ENCODE measurements around the gene RIPK4. TPM values are rescaled to one million over a fixed set of nuclear protein-coding genes. Genes with fewer than 3 reads are reported as not detected.

The RIPK4 gene
- total and polyA plus RNA-seq, 4 donors = 4.7 to 22.6 (median 8.5) TPM

DNA sequence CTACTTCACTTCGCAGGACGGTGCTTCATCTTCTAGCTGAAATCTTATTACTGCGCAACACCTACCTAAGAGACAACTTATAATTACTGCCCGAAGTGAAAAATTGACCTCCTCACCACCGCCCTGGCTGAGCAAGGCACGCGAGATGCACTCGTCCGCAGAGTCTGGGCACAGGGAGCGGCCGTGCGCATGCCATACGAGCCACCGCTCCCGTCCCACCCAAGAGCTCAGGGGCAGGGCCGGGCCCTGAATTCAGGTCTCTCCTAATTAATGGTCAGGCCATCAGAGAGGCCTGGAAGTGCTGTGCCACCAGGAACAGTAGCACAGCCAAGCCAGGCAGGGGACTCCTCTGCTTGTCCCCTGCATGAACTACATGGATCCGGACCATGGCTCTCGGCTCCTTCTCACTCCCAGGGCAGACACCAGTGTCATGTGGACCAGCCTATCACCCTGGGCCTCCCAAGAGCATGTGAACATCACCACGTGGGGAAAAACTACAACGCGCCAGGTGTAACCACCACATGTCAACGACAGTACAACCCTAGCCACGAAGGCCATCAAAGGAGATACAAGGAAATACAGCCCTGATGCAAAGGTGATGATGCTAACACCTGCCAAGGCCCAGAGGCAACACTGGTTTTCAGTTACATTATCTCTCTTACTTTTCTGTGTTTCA, 11.5 kb downstream of the RIPK4 start:
- TF ChIP-seq, protein P1, sequence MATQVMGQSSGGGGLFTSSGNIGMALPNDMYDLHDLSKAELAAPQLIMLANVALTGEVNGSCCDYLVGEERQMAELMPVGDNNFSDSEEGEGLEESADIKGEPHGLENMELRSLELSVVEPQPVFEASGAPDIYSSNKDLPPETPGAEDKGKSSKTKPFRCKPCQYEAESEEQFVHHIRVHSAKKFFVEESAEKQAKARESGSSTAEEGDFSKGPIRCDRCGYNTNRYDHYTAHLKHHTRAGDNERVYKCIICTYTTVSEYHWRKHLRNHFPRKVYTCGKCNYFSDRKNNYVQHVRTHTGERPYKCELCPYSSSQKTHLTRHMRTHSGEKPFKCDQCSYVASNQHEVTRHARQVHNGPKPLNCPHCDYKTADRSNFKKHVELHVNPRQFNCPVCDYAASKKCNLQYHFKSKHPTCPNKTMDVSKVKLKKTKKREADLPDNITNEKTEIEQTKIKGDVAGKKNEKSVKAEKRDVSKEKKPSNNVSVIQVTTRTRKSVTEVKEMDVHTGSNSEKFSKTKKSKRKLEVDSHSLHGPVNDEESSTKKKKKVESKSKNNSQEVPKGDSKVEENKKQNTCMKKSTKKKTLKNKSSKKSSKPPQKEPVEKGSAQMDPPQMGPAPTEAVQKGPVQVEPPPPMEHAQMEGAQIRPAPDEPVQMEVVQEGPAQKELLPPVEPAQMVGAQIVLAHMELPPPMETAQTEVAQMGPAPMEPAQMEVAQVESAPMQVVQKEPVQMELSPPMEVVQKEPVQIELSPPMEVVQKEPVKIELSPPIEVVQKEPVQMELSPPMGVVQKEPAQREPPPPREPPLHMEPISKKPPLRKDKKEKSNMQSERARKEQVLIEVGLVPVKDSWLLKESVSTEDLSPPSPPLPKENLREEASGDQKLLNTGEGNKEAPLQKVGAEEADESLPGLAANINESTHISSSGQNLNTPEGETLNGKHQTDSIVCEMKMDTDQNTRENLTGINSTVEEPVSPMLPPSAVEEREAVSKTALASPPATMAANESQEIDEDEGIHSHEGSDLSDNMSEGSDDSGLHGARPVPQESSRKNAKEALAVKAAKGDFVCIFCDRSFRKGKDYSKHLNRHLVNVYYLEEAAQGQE (IDR thresholded peaks at IDR 0.05) = no peak
- TF ChIP-seq HNF4G (IDR thresholded peaks at IDR 0.05) (no peak), NR2F2 (IDR thresholded peaks at IDR 0.05) (no peak), ATF3 (IDR thresholded peaks at IDR 0.05) (no peak), YY1 (IDR thresholded peaks at IDR 0.05) (no peak), GABPA (IDR thresholded peaks at IDR 0.05 in 1 of 2, conservative IDR thresholded peaks at IDR 0.05 in 1 of 2) (no peak), RXRA (IDR thresholded peaks at IDR 0.05) (no peak)
- DNase-seq (ENCODE audit: low spot score) = no peak
- no peaks in the 10 kb centered on the region for H3K27me3 ChIP-seq (ENCODE audit: control insufficient read depth in 4 of 4, insufficient read depth in 4 of 4, low read length in 3 of 4)
- H3K4me3 ChIP-seq (ENCODE audit: low read depth in 1 of 3, low read length in 3 of 3) = no peak overlapping the region
- H3K9me3 ChIP-seq (ENCODE audit: control insufficient read depth in 4 of 4, low read length in 3 of 4) = no peaks in the 10 kb centered on the region
- H3K27ac ChIP-seq (ENCODE audit: low read depth in 1 of 2, low read length in 2 of 2) = no peak overlapping the region
- peaks cover 4 to 26% (median 11%) of the 10 kb centered on the region in 4 donors for H3K36me3 ChIP-seq (ENCODE audit: control insufficient read depth in 4 of 4, insufficient read depth in 3 of 4, low read depth in 1 of 4, low read length in 3 of 4)
- H3K4me1 ChIP-seq (ENCODE audit: control insufficient read depth in 4 of 4, insufficient read depth in 4 of 4, low read length in 3 of 4) = peaks cover 15 to 43% (median 37%) of the 10 kb centered on the region in 4 donors
- WGBS = 95% methylated on average over 23 of the region's 23 CpGs
- no peak overlapping the region for H3K9ac ChIP-seq (ENCODE audit: low read depth in 1 of 2, low read length in 2 of 2)

DNA sequence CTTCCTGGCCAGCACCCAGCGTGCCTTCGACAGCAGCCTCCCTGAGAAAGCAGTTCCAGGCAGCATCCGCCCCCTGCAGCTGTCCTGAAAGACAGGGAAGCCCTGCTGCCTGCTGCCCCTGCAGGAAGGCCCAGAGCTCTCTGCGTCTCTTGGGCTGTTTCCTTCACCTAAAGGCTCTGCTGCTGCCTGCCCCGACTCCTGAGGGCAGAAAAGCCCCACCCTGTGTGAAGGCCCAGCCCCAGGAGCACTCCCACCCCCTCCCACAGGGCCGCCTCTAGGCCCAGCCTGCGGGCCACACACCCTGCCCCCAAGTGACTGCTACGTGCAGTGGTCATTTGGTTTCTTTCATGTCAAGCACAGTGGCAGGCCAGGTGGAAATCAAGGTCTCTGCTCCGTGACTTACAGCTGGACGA, 12.4 kb downstream of the RIPK4 start:
- no peak for DNase-seq (ENCODE audit: low spot score)
- Histone ChIP-seq H3K4me3 (ENCODE audit: low read depth in 1 of 3, low read length in 3 of 3) (no peak overlapping the region), H3K27ac (ENCODE audit: low read depth in 1 of 2, low read length in 2 of 2) (no peak overlapping the region), H3K36me3 (ENCODE audit: control insufficient read depth in 4 of 4, insufficient read depth in 3 of 4, low read depth in 1 of 4, low read length in 3 of 4) (peaks cover 4 to 27% (median 11%) of the 10 kb centered on the region in 4 donors), H3K4me1 (ENCODE audit: control insufficient read depth in 4 of 4, insufficient read depth in 4 of 4, low read length in 3 of 4) (peaks cover 12 to 40% (median 36%) of the 10 kb centered on the region in 4 donors), H3K9me3 (ENCODE audit: control insufficient read depth in 4 of 4, low read length in 3 of 4) (no peaks in the 10 kb centered on the region), H3K9ac (ENCODE audit: low read depth in 1 of 2, low read length in 2 of 2) (no peak overlapping the region), H3K27me3 (ENCODE audit: control insufficient read depth in 4 of 4, insufficient read depth in 4 of 4, low read length in 3 of 4) (no peaks in the 10 kb centered on the region)
- TF ChIP-seq, protein P1 (IDR thresholded peaks at IDR 0.05) = no peak
- TF ChIP-seq GABPA (IDR thresholded peaks at IDR 0.05 in 1 of 2, conservative IDR thresholded peaks at IDR 0.05 in 1 of 2) (no peak), TAF1 (conservative IDR thresholded peaks at IDR 0.05) (no peak)
- WGBS = 81% methylated on average over 10 of the region's 10 CpGs
